ENCODE results near the gene KCNQ1. TPM values are rescaled to one million over a fixed set of nuclear protein-coding genes. Genes with fewer than 3 reads are reported as not detected.
"Not testable (repeated sequence)": the region's sequence is repeated elsewhere in the genome, so short reads cannot be mapped to it uniquely, and the experiment has no call there.

KCNQ1 gene
- total RNA-seq, 2 experiments from 2014 or later: 9.1 to 10.9 TPM

DNA sequence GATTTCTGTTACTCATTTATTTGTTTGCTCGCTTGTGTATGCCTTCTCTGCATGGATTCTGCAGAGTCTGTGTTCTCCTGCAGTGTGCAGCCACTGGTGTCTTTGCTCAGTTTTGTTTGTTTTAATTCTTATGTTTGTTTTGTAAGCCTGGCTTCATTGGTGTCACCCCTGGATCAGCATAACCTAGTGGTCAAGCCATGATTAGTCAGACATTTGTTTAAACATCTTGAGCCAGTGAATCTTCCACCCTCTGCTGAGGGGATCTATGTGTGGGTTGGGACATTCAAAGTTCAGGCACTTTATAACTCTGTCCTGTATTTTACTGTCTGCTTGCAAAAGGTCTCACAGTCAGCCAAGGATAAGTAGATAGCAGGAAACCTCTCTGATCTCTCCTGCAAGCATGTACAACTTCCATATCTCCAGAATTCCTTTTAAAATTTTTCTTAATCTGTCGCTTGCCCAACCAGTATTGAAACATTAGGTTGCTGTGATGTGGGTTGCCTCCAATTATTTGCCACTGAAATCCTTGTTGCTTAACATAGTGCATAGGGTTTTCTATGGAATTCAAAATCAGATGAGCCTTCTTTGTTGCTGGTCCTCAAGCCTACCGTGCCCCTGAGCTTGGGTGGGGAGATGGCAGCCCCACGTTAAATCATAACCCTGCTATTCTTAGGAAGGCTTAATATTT is 168.2 kb downstream of the KCNQ1 start:
- Mint-ChIP-seq H3K27ac (no peak overlapping the region), H3K4me1 (no peaks in the 10 kb centered on the region), H3K4me3 (no peak overlapping the region), H3K9me3 (ENCODE audit: low read depth) (peaks cover 12% of the 10 kb centered on the region), H3K36me3 (ENCODE audit: low read depth) (peaks cover 16% of the 10 kb centered on the region), H3K27me3 (no peaks in the 10 kb centered on the region)
- DNase-seq (no peak), ATAC-seq (no peak)
- POLR2A ChIA-PET: no interaction called here
- CTCF ChIA-PET: no interaction called here
- intact Hi-C loops (cut with DNase I, micrococcal nuclease): no loop called here

DNA sequence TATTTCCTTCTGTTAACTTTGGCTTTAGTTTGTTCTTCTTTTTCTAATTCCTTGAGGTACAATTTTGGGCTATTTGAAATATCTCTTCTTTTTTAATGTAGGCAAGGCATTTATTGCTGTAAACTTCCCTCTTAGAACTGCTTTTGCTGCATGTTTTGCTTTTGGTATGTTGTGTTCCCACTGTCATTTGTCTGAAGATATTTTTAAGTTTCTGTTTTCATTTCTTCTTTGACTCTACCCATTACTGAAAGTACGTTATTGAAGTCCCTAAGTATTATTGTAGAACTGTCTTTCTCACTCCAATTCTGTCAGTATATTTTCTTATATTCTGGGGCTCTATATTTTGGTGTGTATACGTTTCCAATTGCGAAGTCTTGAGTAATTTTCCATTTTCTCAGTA is 177.1 kb downstream of the KCNQ1 start:
- ATAC-seq (no peak), DNase-seq (no peak)
- Mint-ChIP-seq H3K4me1 (peaks cover 4% of the 10 kb centered on the region), H3K27ac (peak overlapping the region; percentile 53), H3K4me3 (no peak overlapping the region), H3K36me3 (ENCODE audit: low read depth) (peaks cover 22% of the 10 kb centered on the region), H3K9me3 (ENCODE audit: low read depth) (no peaks in the 10 kb centered on the region), H3K27me3 (no peaks in the 10 kb centered on the region)
- intact Hi-C loops (cut with DNase I, micrococcal nuclease): no loop called here
- ChIA-PET POLR2A (no interaction called here), CTCF (no interaction called here)

DNA sequence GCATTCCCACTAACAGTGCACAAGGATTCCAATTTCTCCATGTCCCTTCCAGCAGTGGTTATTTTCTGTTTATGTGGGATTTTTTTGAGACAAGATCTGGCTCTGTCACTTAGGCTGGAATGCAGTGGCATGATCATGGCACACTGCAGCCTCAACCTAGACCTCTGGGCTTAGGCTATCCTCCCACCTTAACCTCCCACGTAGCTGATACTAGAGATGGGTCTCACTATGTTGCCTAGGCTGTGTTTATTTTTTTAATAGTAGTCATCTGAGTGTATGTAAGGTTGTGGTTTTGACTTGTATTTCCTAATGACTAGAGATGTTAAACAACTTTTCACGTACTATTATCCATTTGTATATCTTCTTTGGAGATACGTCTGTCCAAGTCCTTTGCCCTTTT is 180.4 kb downstream of the KCNQ1 start:
- DNase-seq (no peak), ATAC-seq (no peak)
- ChIA-PET CTCF (no interaction called here), POLR2A (no interaction called here)
- H3K27ac Mint-ChIP-seq: no peak overlapping the region
- peaks cover 4% of the 10 kb centered on the region for H3K4me1 Mint-ChIP-seq
- peaks cover 7% of the 10 kb centered on the region for H3K9me3 Mint-ChIP-seq (ENCODE audit: low read depth)
- peaks cover 36% of the 10 kb centered on the region for H3K36me3 Mint-ChIP-seq (ENCODE audit: low read depth)
- H3K27me3 Mint-ChIP-seq: no peaks in the 10 kb centered on the region
- intact Hi-C loops (cut with DNase I, micrococcal nuclease): no loop called here
- no peak overlapping the region for H3K4me3 Mint-ChIP-seq

GRCh38 chr11:2630679-2631078 is 185.9 kb downstream of the KCNQ1 start:
- H3K4me3 Mint-ChIP-seq: no peak overlapping the region
- DNase-seq: no peak
- ATAC-seq: no peak
- ChIA-PET CTCF (no interaction called here), POLR2A (no interaction called here)
- no peak overlapping the region for H3K27ac Mint-ChIP-seq
- H3K4me1 Mint-ChIP-seq: no peaks in the 10 kb centered on the region
- H3K36me3 Mint-ChIP-seq (ENCODE audit: low read depth): peaks cover 47% of the 10 kb centered on the region
- H3K9me3 Mint-ChIP-seq (ENCODE audit: low read depth): peaks cover 33% of the 10 kb centered on the region
- no peaks in the 10 kb centered on the region for H3K27me3 Mint-ChIP-seq
- intact Hi-C loops (cut with DNase I, micrococcal nuclease): no loop called here

DNA sequence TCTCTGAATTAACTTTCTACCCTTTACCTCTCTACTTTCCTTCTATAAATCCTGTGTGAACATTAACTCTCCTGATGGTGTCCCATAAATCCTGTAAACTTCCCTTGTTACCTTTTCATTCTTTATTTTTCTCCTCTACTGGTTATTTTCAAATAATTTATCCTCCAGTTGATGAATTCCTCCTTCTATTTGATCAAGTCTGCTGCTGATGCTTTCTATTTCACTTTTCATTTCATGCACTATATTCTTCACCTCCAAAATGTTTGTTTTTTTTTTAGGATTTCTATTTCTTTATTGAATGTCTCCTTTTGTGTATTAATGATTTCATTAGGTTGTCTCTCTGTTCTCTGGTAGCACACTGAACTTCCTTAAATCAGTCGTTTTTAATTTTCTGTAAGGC is 186.4 kb downstream of the KCNQ1 start:
- intact Hi-C loops (cut with DNase I, micrococcal nuclease): no loop called here
- Mint-ChIP-seq H3K4me3 (no peak overlapping the region), H3K27ac (no peak overlapping the region), H3K36me3 (ENCODE audit: low read depth) (peaks cover 51% of the 10 kb centered on the region), H3K4me1 (no peaks in the 10 kb centered on the region), H3K9me3 (ENCODE audit: low read depth) (peaks cover 33% of the 10 kb centered on the region), H3K27me3 (no peaks in the 10 kb centered on the region)
- POLR2A ChIA-PET: no interaction called here
- CTCF ChIA-PET: no interaction called here
- no peak for ATAC-seq
- no peak for DNase-seq

DNA sequence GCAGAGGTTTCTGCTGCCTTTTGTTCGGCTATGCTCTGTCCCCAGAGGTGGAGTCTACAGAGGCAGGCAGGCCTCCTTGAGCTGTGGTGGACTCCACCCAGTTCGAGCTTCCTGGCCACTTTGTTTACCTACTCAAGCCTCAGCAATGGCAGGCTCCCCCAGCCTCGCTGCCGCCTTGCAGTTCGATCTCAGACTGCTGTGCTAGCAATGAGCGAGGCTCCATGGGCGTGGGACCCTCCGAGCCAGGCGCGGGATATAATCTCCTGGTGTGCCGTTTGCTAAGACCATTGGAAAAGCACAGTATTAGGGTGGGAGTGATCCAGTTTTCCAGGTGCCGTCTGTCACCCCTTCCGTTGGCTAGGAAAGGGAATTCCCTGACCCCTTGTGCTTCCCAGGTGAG is 195.0 kb downstream of the KCNQ1 start:
- H3K4me3 Mint-ChIP-seq; H3K27ac Mint-ChIP-seq; ATAC-seq; intact Hi-C loops (cut with DNase I, micrococcal nuclease); H3K27me3 Mint-ChIP-seq; POLR2A ChIA-PET; H3K4me1 Mint-ChIP-seq; CTCF ChIA-PET; DNase-seq: not testable (repeated sequence)
- Mint-ChIP-seq H3K9me3 (ENCODE audit: low read depth) (peaks cover 55% of the 10 kb centered on the region), H3K36me3 (ENCODE audit: low read depth) (peaks cover 71% of the 10 kb centered on the region)

GRCh38 chr11:2641623-2642022 is 196.8 kb downstream of the KCNQ1 start:
- Mint-ChIP-seq H3K27me3 (no peaks in the 10 kb centered on the region), H3K36me3 (ENCODE audit: low read depth) (peaks cover 69% of the 10 kb centered on the region), H3K27ac (no peak overlapping the region), H3K4me1 (no peaks in the 10 kb centered on the region), H3K4me3 (no peak overlapping the region), H3K9me3 (ENCODE audit: low read depth) (peaks cover 59% of the 10 kb centered on the region)
- ChIA-PET CTCF (no interaction called here), POLR2A (no interaction called here)
- intact Hi-C loops (cut with DNase I, micrococcal nuclease): no loop called here
- ATAC-seq (no peak), DNase-seq (no peak)

DNA sequence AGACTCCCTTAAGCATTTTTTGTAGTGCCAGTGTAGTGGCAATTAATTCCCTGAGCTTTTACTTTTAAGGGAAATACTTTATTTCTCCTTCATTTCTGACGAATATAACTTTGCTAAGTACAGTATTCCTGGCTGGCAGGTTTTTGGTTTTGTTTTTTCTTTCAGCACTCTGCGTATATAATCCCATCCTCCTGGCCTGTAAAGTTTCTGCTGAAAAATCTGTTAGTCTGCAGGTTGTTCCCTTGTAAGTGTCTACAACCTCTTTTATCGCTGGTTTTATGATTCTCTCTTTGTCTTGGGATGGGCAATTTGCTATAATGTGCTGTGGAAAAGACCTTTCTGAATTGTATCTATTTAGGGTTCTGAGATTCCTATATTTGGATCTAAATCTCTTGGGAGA is 198.9 kb downstream of the KCNQ1 start:
- Mint-ChIP-seq H3K27me3 (no peaks in the 10 kb centered on the region), H3K36me3 (ENCODE audit: low read depth) (peaks cover 70% of the 10 kb centered on the region), H3K4me3 (no peak overlapping the region), H3K4me1 (no peaks in the 10 kb centered on the region), H3K27ac (no peak overlapping the region), H3K9me3 (ENCODE audit: low read depth) (peaks cover 58% of the 10 kb centered on the region)
- CTCF ChIA-PET: no interaction called here
- DNase-seq (no peak), ATAC-seq (no peak)
- intact Hi-C loops (cut with DNase I, micrococcal nuclease): no loop called here
- POLR2A ChIA-PET: no interaction called here

GRCh38 chr11:2644844-2645778 is 200.3 kb downstream of the KCNQ1 start:
- peaks cover 69% of the 10 kb centered on the region for H3K36me3 Mint-ChIP-seq (ENCODE audit: low read depth)
- H3K27me3 Mint-ChIP-seq: no peaks in the 10 kb centered on the region
- H3K27ac Mint-ChIP-seq: no peak overlapping the region
- POLR2A ChIA-PET: no interaction called here
- CTCF ChIA-PET: no interaction called here
- ATAC-seq (no peak), DNase-seq (no peak)
- H3K4me3 Mint-ChIP-seq: no peak overlapping the region
- no peaks in the 10 kb centered on the region for H3K4me1 Mint-ChIP-seq
- H3K9me3 Mint-ChIP-seq (ENCODE audit: low read depth): peaks cover 61% of the 10 kb centered on the region
- intact Hi-C loops (cut with DNase I, micrococcal nuclease): no loop called here

GRCh38 chr11:2645779-2646118 is 200.9 kb downstream of the KCNQ1 start:
- no peak for DNase-seq
- Mint-ChIP-seq H3K4me1 (no peaks in the 10 kb centered on the region), H3K4me3 (no peak overlapping the region), H3K27me3 (no peaks in the 10 kb centered on the region), H3K9me3 (ENCODE audit: low read depth) (peaks cover 61% of the 10 kb centered on the region), H3K36me3 (ENCODE audit: low read depth) (peaks cover 66% of the 10 kb centered on the region), H3K27ac (no peak overlapping the region)
- ATAC-seq: no peak
- POLR2A ChIA-PET: no interaction called here
- intact Hi-C loops (cut with DNase I, micrococcal nuclease): no loop called here
- CTCF ChIA-PET: no interaction called here

GRCh38 chr11:2647167-2647566 is 202.4 kb downstream of the KCNQ1 start:
- ATAC-seq: no peak
- peaks cover 53% of the 10 kb centered on the region for H3K9me3 Mint-ChIP-seq (ENCODE audit: low read depth)
- intact Hi-C loops (cut with DNase I, micrococcal nuclease): no loop called here
- no peak overlapping the region for H3K4me3 Mint-ChIP-seq
- ChIA-PET POLR2A (no interaction called here), CTCF (interaction anchor here (0.6 to 1.0 kb wide), 3 partner anchors 10 to 441 kb away, joined by 3 to 4 read pairs (median 4); no protein-coding TSS in a partner anchor)
- no peaks in the 10 kb centered on the region for H3K27me3 Mint-ChIP-seq
- no peak overlapping the region for H3K27ac Mint-ChIP-seq
- DNase-seq: no peak
- peaks cover 56% of the 10 kb centered on the region for H3K36me3 Mint-ChIP-seq (ENCODE audit: low read depth)
- no peaks in the 10 kb centered on the region for H3K4me1 Mint-ChIP-seq

DNA sequence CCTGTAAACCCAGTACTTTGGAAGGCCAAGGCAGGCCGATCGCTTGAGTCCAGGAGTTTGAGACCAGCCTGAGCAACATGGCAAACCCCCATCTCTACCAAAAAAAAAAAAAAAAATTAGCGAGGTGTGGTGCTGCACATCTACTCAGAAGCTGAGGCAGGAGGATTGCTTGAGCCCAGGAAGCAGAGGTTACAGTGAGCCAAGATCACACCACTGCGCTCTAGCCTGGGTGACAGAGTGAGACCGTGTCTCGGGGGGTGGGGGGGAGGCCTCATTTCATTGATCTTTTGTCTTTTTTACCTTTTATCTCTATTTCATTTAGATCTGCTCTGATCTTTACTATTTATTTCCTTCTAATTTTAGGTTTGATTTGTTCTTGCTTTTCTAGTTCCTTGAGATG is 203.1 kb downstream of the KCNQ1 start:
- no peak for DNase-seq
- Mint-ChIP-seq H3K9me3 (ENCODE audit: low read depth) (peaks cover 48% of the 10 kb centered on the region), H3K36me3 (ENCODE audit: low read depth) (peaks cover 50% of the 10 kb centered on the region), H3K4me3 (no peak overlapping the region), H3K27ac (no peak overlapping the region), H3K27me3 (no peaks in the 10 kb centered on the region), H3K4me1 (no peaks in the 10 kb centered on the region)
- POLR2A ChIA-PET: no interaction called here
- intact Hi-C loops (cut with DNase I, micrococcal nuclease): no loop called here
- no peak for ATAC-seq
- CTCF ChIA-PET: interaction anchor here (0.6 kb wide), 1 partner anchor 55 kb away, joined by 4 read pairs; no protein-coding TSS in a partner anchor
